Measurements from ENCODE around the gene NOTCH1.
A peak's percentile ranks its signal among the peaks of the same experiment; 100 is the strongest.

Gene NOTCH1

DNA sequence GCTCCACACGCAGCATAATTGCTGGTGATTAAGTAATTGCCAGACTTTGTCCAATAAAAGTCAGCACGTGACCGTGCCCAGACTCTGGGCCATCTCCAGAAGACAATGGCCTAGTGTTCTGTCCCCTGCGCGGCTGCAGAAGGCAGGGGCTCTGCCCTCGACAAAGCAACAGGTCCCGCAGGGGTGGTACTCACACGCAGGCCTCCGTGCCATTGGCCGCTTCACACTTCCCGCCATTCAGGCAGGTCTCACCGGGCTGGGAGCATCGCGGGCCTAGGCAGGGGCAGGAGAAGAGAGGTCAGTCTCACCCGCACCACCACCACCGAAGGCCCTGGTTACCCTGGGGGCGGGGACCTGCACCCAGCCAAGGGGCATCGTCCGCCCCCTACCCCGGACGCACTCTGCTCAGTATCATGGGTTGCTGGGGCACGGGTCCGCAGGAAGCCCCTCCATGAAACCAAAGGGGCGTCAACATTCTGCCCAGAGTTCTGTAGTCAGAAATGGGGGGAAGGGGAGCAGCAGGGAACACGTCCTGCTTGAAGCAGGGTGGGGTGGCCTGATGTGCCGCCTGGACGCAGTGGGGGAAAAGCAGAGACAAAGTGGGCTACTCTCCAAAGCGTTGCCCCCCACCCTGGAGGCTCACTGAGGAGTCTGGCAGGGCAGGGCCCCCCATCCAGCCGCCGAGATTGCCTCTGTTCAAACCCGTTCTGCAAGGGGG lies 1.9 kb downstream of the NOTCH1 start:
- no peak for DNase-seq

DNA sequence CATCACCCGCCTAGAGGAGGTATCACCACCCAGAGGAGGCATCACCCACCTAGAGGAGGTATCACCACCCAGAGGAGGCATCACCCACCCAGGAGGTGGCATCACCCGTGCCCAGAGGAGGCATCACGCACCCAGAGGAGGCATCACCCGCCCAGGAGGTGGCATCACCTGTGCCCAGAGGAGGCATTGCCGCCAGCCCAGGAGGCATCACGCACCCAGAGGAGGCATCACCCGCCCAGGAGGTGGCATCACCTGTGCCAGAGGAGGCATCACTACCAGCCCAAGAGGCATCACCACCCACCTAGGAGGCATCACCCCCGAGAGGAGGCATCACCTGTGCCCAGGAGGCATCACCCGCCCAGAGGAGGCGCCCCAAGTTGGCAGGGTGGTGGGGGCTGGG lies 2.6 kb downstream of the NOTCH1 start:
- no peak for DNase-seq

DNA sequence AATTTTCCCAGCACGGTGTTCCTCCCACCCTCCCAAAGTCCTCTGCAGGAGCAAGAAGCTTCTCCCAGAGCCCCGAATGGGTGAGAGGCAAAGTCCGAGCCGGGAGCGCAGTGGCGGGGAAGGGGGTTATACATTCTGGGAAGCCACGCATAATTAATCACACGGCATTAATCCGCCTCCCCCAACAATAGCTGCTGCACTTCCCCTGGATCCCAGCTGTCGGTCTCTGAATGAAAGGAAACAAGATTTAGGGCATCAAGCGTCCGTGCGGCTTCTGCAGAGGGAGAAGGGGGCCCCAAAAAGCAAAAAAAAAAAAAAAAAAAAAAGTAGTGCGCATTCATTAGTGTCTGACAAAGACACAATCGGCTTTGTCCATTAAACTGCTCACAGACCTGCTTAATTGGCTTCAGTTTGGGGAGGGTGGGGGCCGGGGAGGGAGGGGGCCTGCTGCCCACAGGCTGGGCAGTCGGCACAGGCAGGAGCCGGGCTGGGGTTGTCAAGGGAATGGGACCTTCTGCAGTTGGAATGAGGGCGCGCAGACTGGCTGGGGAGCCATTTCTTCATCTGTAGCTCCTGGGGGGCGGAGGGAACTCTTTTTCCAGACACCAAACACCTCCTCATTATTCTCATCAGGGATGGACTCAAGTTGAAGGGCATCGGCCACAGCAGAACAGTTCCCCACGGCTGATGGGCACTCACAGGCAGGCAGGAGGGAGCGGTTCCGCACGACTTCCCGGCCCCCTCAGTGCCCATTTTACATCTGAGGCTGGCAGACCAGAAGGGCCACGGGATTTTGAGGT lies 3.4 kb downstream of the NOTCH1 start:
- DNase-seq: peak; percentile 57

- no peak for DNase-seq
Measured at GRCh38 chr9:136541709-136542108, 4.1 kb downstream of the NOTCH1 start.

DNA sequence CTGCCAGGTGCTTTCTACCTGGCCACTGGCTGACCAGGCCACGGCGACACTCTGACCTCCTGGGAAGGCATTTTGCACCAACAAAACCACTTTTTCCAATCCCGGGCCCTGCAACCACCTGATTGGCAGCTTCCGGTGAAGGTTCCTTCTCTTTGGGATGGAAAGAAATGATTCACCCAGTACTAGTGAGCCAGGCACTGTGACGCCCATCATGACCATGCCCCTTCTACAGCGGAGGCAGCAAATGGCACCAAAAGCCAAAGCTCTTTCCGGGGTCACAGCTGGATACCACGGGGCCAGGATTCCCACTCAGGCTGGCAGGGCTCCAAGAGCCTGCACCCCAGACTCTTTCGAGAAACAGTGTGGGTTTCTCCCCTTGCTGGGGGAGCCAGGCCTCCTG lies 4.7 kb downstream of the NOTCH1 start:
- DNase-seq: no peak

GRCh38 chr9:136539427-136540421 lies 6.1 kb downstream of the NOTCH1 start:
- DNase-seq: no peak

DNA sequence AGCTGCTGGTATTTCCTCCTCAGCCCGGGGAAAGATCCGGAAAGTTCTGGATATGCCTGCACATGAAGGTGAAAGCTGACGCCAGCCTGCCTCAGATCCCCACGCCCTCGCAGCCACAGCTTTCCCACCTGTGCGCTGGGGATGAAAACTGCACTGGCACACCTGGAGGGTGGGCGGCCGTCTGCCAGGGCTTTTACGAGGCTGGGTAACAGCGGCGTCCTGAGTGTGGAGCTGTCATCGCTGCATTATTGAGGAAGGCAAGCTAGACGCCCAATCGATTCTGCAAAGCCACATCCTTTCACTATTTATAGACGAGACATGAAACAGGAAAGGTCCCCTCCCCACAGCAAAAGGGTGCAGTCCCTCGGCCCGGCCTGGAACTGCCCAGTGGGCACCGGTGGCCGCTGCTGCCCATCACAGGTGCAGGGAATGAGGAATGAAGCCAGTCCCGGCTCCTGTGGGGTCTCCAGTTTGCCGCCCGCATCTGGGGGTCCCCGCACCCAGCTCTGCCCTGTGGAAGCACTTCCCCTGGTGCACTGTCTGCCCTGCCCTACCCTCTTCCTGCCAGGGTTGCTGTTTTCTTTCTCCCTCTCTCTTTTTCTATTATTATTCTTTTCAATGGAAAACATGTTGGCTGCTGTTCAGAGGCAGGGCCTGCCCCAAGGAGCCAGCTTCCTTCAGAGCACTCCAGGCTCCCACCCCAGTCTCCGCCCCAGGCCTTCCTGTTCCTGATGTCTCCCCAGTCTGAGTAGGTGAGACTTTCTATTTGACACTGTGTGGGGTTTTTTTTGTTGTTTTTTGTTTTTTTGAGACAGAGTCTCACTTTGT lies 7.0 kb downstream of the NOTCH1 start:
- DNase-seq: no peak

DNA sequence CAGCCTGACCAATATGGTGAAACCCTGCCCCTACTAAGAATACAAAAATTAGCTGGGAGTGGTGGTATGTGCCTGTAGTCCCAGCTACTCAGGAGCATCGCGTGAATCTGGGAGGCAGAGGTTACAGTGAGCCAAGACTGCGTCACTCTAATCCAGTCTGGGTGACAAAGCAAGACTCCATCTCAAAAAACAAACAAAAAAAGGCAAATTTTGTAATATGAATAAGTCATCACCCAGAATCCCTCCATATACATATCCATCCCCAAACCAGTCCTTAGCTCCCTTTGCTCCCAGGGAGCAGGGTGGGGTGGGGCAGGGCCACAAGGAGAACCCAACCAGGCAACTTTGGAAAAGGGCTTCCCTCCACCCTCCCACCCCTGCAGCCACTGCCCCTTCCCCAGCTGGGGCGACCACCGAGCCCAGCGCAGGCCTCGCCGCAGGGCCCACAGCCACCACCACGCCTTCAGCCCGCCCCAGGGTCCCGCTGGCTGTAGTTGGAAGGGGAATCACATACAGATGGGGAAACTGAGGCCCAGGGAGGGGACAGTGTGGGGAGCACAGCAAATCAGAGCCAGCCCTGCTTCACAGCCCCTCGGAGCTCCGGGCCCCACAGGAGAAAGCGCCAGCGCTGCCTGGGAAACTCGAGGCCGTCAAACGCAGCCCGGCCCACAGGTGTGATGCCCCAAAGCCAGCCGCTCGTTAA lies 7.8 kb downstream of the NOTCH1 start:
- DNase-seq: no peak

GRCh38 chr9:136537411-136537810 lies 8.4 kb downstream of the NOTCH1 start:
- no peak for DNase-seq

DNA sequence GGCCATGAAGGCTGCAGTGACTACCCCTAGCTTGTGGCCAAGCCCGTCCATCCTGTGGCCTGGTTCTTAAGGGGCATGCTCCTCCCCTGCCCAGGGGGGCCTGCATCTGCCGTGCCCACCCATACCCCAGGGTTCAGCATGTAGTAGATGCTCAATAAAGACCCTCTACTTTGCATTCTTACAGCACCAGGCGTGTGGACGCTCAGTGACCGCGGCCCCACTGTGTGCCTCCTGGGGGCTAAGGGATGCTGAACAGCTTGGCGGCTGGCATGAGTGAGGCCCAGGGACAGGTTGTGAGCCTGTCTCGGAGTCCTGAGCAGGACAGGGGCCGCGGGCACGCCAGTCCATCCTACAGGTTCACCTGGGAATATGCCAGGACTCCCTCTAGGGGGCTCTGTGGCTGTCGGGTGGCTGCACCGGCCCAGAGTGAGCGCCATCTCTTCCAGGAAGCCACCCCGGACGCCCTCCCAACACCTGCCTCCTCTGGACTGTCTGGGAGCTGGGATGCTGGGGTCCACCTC lies 9.1 kb downstream of the NOTCH1 start:
- no peak for DNase-seq

DNA sequence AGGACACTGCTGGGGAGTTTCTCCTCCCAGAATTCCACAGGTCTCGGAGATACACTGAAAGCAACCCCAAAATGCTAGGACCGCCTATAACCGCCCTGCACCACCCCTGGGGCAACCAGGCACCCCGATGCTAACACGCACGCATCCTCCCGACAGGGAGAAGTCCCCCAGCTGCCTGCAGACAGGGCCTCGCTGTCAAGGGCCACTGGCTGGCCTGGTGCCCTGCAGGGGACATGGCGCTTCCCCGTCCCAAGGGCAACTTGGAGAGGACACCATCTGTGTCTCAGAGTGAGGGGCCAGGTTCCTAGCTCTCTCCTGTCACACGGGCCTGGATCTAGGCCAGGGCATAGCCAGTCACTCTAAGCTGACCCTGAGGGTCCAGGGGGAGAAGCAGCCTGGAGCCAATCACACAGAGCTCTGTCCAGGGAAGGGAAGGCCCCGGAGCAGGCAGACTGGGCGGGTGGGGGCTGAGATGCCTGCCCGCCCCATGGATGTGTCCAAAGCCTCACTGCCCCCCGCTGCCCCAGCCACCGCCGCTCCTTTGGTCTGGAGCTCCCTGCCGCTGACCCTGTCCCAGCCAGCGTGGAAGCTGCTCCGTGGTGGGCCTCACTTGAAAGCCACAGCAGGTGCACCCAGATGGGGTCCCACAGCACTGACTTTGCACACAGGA lies 9.7 kb downstream of the NOTCH1 start:
- no peak for DNase-seq

DNA sequence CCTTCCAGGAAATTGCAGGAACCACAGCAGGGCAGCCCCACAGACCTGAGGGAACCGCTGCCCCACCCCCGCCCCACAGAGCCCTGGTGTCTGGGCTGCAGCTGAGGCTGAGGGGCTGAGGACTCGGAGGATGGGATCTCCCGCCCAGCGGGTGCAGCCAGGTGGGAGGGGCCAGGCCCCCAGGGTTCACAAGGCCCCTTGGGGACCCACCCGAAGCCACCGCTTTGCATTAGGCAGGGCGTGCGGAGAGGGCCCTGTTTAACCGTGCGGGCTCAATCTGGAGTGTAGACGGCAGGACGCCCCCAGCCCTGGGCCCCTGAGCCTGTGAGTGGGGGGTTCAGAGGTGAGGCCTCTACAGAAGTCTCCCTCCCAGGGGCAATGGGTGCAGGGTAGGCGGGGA lies 10.8 kb downstream of the NOTCH1 start:
- DNase-seq: no peak

DNA sequence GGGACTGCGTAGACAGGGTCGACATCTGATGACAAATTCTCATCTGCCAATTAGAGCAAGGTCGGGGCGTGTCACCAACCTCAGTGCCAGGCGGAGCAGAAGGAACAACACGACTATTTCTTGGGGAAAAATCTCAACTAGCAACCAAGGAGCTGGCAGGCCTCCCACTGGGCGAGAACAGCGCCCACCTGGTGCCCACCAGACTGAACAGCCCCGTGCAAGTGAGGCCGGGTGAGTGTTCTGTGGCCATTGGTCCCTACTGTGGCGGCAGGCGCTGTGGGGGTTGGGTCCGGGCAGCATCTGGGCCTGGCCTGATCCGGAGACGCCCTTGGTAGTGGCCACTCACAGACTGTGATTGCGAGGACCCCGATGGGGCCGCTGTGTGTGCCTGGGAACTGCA lies 11.5 kb downstream of the NOTCH1 start:
- DNase-seq: no peak

DNA sequence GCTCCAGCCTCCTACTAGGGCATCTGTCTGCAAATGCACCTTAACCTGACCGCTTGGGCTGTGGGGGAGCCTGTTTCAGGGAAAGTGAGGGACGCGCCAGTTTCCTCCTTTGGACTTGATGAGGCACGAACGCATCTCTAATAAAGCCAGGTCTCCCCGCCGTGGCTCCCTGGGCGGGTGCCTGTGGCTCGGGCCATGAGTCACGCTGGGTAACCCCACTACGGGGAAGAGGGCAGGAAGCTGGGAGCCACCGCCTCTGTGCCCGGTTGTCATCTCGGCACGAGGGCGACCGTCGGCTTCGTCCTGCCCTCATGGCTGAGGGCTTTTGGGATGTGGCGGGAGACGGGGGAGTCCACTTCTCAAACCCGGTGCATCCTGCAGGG lies 12.1 kb downstream of the NOTCH1 start:
- DNase-seq: no peak

GRCh38 chr9:136532799-136533774 lies 12.8 kb downstream of the NOTCH1 start:
- no peak for DNase-seq

DNA sequence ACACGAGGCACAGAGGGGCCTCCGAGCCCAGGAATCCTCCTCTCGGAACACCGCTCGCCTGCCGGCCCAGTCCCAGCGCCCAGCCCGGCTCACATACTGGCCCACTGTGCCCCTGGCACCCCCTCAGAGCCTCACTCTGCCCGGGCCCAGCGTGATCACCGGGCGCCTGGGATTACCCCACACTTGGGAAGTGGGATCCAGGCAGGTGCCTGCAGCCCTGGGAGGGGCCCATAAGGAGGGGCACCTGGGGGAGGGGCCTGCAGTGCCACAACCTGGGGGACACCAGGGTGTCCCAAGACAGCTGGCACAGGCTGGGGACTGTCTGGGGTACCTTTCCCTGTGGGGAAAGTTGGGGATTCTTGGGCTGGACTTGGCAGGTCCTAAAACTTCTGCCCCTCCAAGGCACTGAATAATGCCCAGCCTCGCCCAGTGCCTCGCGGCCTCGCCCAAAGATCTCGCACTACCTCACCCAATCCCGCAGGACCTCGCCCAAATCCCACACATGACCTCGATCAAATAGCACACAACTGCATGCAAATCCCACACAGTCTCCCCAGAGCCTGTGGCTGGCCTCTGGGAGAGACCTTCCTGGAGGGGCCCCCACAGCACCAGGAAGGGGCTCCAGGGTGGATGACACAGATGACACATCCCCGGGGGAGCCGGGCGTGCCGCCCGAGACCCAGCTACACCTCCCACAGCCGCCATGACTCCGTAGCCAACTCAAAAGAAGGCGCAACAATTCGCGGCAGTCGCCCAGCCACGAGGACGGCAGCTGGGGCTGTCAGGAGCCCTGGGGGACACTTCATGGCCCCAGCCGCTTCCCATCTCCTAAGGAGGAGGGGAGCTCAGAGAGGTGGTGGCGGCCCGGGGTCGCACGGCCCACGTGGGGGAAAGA lies 13.7 kb downstream of the NOTCH1 start:
- DNase-seq: no peak

DNA sequence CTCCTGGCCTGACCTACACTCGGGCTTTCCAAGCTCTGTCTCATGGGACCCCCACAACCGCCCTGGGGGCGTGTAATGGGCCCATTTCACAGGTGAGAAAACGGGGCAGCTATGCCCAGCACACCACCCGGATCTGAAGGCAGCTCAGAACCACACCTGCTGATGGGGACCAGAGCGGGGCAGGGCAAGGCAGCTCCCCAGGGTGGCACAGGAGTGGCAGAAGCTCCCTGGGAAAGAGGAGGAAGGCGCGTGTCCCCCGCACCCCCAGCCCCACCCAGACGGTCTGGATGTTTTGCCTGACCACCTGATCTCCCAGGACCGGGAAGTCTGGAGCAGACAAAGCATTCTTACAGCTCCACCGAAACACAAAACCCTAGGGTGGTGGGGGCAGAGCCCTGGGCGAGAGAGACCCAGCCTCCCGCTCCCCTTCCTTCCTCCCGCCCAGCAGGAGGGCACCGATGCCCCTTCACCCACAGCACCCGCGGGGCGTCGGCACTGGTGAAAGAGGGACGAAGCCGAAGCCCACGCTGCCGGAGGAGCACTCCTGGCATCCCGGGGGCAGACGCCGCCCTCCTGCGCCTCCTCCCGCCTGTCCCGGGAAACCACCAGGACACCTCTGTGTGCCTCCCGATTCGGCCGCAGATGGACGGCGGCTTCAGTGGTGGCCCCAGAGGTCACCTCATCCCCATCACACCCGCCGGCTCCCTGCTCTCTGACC lies 14.5 kb downstream of the NOTCH1 start:
- DNase-seq: no peak
